HepG2 (cell line): ENCODE data around the gene EMP2. TPM values are rescaled to one million over a fixed set of nuclear protein-coding genes. Genes with fewer than 3 reads are reported as not detected.
A peak's percentile ranks its signal among the peaks of the same experiment; 100 is the strongest.

Source experiments
- AKNA ChIP-seq: sonication (generic); formaldehyde crosslinking; IDR thresholded peaks from 2 replicates; pipeline ENCODE4 v1.4.0; 2020; ENCODE audit warnings: missing genetic modification reagents, borderline replicate concordance
- CHD4 ChIP-seq: fragments of 200-600 bp; sonication (generic); IDR thresholded peaks from 2 replicates; pipeline ENCODE4 v1.7.0; 2017; ENCODE audit warnings: mild to moderate bottlenecking, low read length, borderline replicate concordance
- DMAP1 ChIP-seq: IDR thresholded peaks from 2 replicates; pipeline ENCODE4 v1.6.1; 2016
- HOMEZ ChIP-seq: IDR thresholded peaks from 2 replicates; pipeline ENCODE4 v1.6.1; 2016; ENCODE audit warnings: low read depth
- HOXA5 ChIP-seq: sonication (generic); formaldehyde crosslinking; IDR thresholded peaks from 2 replicates; pipeline ENCODE4 v1.4.0; 2020; ENCODE audit warnings: missing genetic modification reagents
- NFIC ChIP-seq: IDR thresholded peaks from 2 replicates; pipeline ENCODE4 v1.6.1; 2012; ENCODE audit warnings: mild to moderate bottlenecking, low read length, inconsistent platforms
- PBX3 ChIP-seq: sonication (generic); formaldehyde crosslinking; IDR thresholded peaks from 2 replicates; pipeline ENCODE4 v1.8.1; 2023; ENCODE audit warnings: missing genetic modification reagents, inconsistent platforms, borderline replicate concordance
- PRMT3 ChIP-seq: sonication (generic); formaldehyde crosslinking; IDR thresholded peaks from 2 replicates; pipeline ENCODE4 v1.8.1; 2022; ENCODE audit warnings: low read depth, mild to moderate bottlenecking, moderate library complexity, missing genetic modification reagents, borderline replicate concordance
- RNF2 ChIP-seq: fragments of 450-650 bp; conservative IDR thresholded peaks from 2 replicates; pipeline ENCODE4 v1.6.1; 2016; ENCODE audit warnings: low read depth
- TARDBP ChIP-seq: sonication (generic); formaldehyde crosslinking; IDR thresholded peaks from 2 replicates; pipeline ENCODE4 v1.8.0; 2022; ENCODE audit warnings: mild to moderate bottlenecking, missing genetic modification reagents
- TEAD2 ChIP-seq: sonication (generic); formaldehyde crosslinking; IDR thresholded peaks from 2 replicates; pipeline ENCODE4 v1.9.0; 2021; ENCODE audit warnings: missing genetic modification reagents
- ZNF460 ChIP-seq: sonication (generic); formaldehyde crosslinking; IDR thresholded peaks from 2 replicates; pipeline ENCODE4 v1.5.1; 2020; ENCODE audit warnings: missing genetic modification reagents, mild to moderate bottlenecking, borderline replicate concordance
- ZNF572 ChIP-seq: sonication (generic); formaldehyde crosslinking; IDR thresholded peaks from 2 replicates; pipeline ENCODE4 v1.5.1; 2020; ENCODE audit warnings: mild to moderate bottlenecking, missing genetic modification reagents
- ZNF589 ChIP-seq: sonication (generic); formaldehyde crosslinking; conservative IDR thresholded peaks from 2 replicates; pipeline ENCODE4 v1.8.0; 2022; ENCODE audit warnings: mild to moderate bottlenecking, moderate library complexity, missing genetic modification reagents
- ZNF607 ChIP-seq: sonication (generic); formaldehyde crosslinking; IDR thresholded peaks from 2 replicates; pipeline ENCODE4 v1.5.1; 2020; ENCODE audit warnings: missing genetic modification reagents, mild to moderate bottlenecking, borderline replicate concordance
- ZNF670 ChIP-seq: sonication (generic); formaldehyde crosslinking; IDR thresholded peaks from 2 replicates; pipeline ENCODE4 v1.8.0; 2022; ENCODE audit warnings: mild to moderate bottlenecking, missing genetic modification reagents, borderline replicate concordance
- ZNF678 ChIP-seq: sonication (generic); formaldehyde crosslinking; IDR thresholded peaks from 2 replicates; pipeline ENCODE4 v1.4.0; 2020; ENCODE audit warnings: mild to moderate bottlenecking, missing genetic modification reagents
- ZNF775 ChIP-seq: sonication (generic); formaldehyde crosslinking; IDR thresholded peaks from 2 replicates; pipeline ENCODE4 v1.4.0; 2020; ENCODE audit warnings: missing genetic modification reagents, mild to moderate bottlenecking, moderate library complexity, borderline replicate concordance
- polyA plus RNA-seq, 8 experiments: library from polyadenylated mRNA; depleted of rRNA in 3 of 8; stranded (reverse) in 7 of 8; unstranded in 1 of 8; fragments of >200 nt; fragmentation: Illumina TruSeq in 4 of 8; extraction: Trizol in 4 of 8; gene quantifications; 2 replicates each; pipeline versions ENCODE4 v1.2.1 to v1.2.3, GENCODE V29; 2011 to 2016; ENCODE audit warnings: low read depth in 4 of 8, missing spikeins in 1 of 8, mixed read lengths in 1 of 8; ENCODE audit not compliant: insufficient read depth in 1 of 8
- total RNA-seq, 5 experiments: library from RNA; depleted of rRNA; stranded (reverse); fragments of >200 nt; fragmentation: Illumina TruSeq; extraction: Trizol; gene quantifications; 2 replicates each; pipeline ENCODE4 v1.2.3, GENCODE V29; 2016; ENCODE audit warnings: low read depth in 1 of 5
- TF ChIP-seq, protein P1 (sequence below): sonication (generic); formaldehyde crosslinking; IDR thresholded peaks from 2 replicates; pipeline ENCODE4 v1.5.0; 2020; ENCODE audit warnings: missing genetic modification reagents
- TF ChIP-seq, protein P2 (sequence below): sonication (generic); formaldehyde crosslinking; IDR thresholded peaks from 2 replicates; pipeline ENCODE4 v1.8.0; 2023; ENCODE audit warnings: mild to moderate bottlenecking, missing genetic modification reagents

EMP2 gene
- total and polyA plus RNA-seq, 2 of the 13 experiments (the other 11 are each of a cell fraction or from before 2014, with no cell fraction given): 24.6 to 91.2 TPM

GRCh38 chr16:10617662-10618420 is 37.4 kb upstream of the EMP2 start (continued):
- TF ChIP-seq AKNA (no peak), PRMT3 (CRISPR knock-in tag) (no peak), HOXA5 (CRISPR knock-in tag) (no peak), PBX3 (no peak), CHD4 (no peak), ZNF670 (CRISPR knock-in tag) (no peak), RNF2 (0 out of 2 replicates have a peak, but pooled peaks have one; percentile 15), ZNF589 (no peak), TEAD2 (peak; percentile 5; the same call in 1 of the 2 replicates), ZNF607 (CRISPR knock-in tag) (no peak), ZNF460 (CRISPR knock-in tag) (no peak), DMAP1 (no peak), ZNF678 (CRISPR knock-in tag) (no peak), HOMEZ (CRISPR knock-in tag) (no peak), ZNF572 (no peak), TARDBP (CRISPR knock-in tag) (no peak), NFIC (no peak), ZNF775 (CRISPR knock-in tag) (no peak)
- TF ChIP-seq, protein P1, sequence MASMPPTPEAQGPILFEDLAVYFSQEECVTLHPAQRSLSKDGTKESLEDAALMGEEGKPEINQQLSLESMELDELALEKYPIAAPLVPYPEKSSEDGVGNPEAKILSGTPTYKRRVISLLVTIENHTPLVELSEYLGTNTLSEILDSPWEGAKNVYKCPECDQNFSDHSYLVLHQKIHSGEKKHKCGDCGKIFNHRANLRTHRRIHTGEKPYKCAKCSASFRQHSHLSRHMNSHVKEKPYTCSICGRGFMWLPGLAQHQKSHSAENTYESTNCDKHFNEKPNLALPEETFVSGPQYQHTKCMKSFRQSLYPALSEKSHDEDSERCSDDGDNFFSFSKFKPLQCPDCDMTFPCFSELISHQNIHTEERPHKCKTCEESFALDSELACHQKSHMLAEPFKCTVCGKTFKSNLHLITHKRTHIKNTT (CRISPR knock-in tag): no peak
- TF ChIP-seq, protein P2, sequence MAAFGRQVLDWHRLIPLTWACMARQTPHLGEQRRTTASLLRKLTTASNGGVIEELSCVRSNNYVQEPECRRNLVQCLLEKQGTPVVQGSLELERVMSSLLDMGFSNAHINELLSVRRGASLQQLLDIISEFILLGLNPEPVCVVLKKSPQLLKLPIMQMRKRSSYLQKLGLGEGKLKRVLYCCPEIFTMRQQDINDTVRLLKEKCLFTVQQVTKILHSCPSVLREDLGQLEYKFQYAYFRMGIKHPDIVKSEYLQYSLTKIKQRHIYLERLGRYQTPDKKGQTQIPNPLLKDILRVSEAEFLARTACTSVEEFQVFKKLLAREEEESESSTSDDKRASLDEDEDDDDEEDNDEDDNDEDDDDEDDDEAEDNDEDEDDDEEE (CRISPR knock-in tag): no peak; the same call in 1 of the 2 replicates
